NCI-H526 (cell line): ENCODE measurements around the gene NEK9.
A peak's percentile ranks its signal among the peaks of the same experiment; 100 is the strongest.
"Not testable (repeated sequence)": the region's sequence is repeated elsewhere in the genome, so short reads cannot be mapped to it uniquely, and the experiment has no call there.

ENCODE experiments used
- DNase-seq, 2 experiments: peaks; one replicate each; lab custom pipeline; 2025; lab: John Stamatoyannopoulos, UW

The NEK9 gene

GRCh38 chr14:75144944-75145343, 18.1 kb upstream of the NEK9 start:
- DNase-seq, result no peak

- DNase-seq, result no peak
Measured at GRCh38 chr14:75143761-75144527, 17.1 kb upstream of the NEK9 start.

- no peak for DNase-seq
Measured at GRCh38 chr14:75142494-75142893, 15.6 kb upstream of the NEK9 start.

GRCh38 chr14:75141967-75142366, 15.1 kb upstream of the NEK9 start:
- peak in 1 of 2 experiments; percentile 21 for DNase-seq

GRCh38 chr14:75141062-75141461, 14.2 kb upstream of the NEK9 start:
- DNase-seq, result no peak

- no peak for DNase-seq
Measured at GRCh38 chr14:75140620-75141019, 13.8 kb upstream of the NEK9 start.

GRCh38 chr14:75139185-75139584, 12.3 kb upstream of the NEK9 start:
- no peak for DNase-seq

- no peak for DNase-seq
Measured at GRCh38 chr14:75138492-75138891, 11.6 kb upstream of the NEK9 start.

- DNase-seq, result no peak
Measured at GRCh38 chr14:75134644-75135043, 7.8 kb upstream of the NEK9 start.

GRCh38 chr14:75133597-75133996, 6.7 kb upstream of the NEK9 start:
- DNase-seq, result no peak

- peak; percentile 31 to 76 for DNase-seq
Measured at GRCh38 chr14:75132382-75133086, 5.7 kb upstream of the NEK9 start.

- DNase-seq, result no peak
Measured at GRCh38 chr14:75128596-75128990, 1.7 kb upstream of the NEK9 start.

- DNase-seq, result no peak
Measured at GRCh38 chr14:75127903-75128595, 1.2 kb upstream of the NEK9 start.

- DNase-seq, result not testable (repeated sequence)
Measured at GRCh38 chr14:75127474-75127820, 599 bp upstream of the NEK9 start.

GRCh38 chr14:75126121-75126544, 715 bp downstream of the NEK9 start:
- DNase-seq, result no peak

GRCh38 chr14:75125617-75126016, 1.2 kb downstream of the NEK9 start:
- DNase-seq, result no peak

GRCh38 chr14:75123991-75124390, 2.9 kb downstream of the NEK9 start:
- no peak for DNase-seq

GRCh38 chr14:75121552-75121951, 5.3 kb downstream of the NEK9 start:
- DNase-seq, result no peak

GRCh38 chr14:75120541-75121291, 6.1 kb downstream of the NEK9 start:
- DNase-seq, result no peak

GRCh38 chr14:75119056-75119455, 7.8 kb downstream of the NEK9 start:
- no peak for DNase-seq

- no peak for DNase-seq
Measured at GRCh38 chr14:75113932-75114539, 12.8 kb downstream of the NEK9 start.

GRCh38 chr14:75109877-75110276, 17.0 kb downstream of the NEK9 start:
- no peak for DNase-seq
